HG03460 (cell line): ENCODE data around the gene PTBP3.
"Not testable (repeated sequence)": the region's sequence is repeated elsewhere in the genome, so short reads cannot be mapped to it uniquely, and the experiment has no call there.

Source experiments
- ATAC-seq: cut with Tn5 transposase; IDR thresholded peaks from one replicate; pipeline ENCODE4 v1.9.1; 2021; ENCODE audit not compliant: unreplicated experiment

PTBP3 gene

DNA sequence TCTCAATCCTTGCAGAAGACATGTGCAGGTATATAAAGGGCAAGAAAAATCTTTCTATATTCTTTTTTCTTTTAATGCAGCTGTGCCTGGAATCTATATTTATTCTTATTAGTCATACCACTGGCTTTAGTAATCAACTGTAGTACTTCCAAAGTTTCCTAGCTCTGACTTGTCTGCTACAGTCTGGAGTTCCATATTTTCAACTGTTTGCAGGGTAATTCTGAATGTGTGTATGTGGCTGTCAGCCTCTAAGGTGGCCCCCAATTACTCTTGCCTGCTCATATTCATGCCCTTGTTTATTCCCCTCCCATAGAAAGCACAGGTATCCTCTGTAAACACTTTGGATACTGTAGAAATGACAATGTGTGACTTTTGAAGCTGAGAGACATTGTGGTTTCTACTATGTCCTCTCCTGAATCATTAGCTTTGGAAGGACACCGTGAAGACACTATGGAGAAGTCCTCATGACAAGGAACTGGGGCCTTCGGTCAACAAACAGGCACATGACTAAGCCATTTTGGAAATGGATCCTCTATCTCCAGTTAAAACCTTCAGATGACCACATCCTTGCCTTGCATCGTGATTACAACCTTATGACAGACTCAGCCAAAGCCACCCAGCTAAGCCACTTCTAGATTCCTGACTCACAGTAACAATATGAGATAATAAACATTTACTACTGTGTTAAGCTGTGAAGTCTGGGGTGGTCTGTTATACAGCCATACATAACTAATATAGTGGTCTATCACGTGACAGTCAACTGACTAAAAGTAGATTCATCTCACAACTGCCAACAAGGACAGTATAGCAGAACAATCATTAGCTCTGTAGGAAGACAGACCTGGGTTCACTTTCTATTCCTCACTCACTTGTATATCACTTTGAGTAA lies 108.8 kb downstream of the PTBP3 start:
- ATAC-seq, result peak; percentile 87

DNA sequence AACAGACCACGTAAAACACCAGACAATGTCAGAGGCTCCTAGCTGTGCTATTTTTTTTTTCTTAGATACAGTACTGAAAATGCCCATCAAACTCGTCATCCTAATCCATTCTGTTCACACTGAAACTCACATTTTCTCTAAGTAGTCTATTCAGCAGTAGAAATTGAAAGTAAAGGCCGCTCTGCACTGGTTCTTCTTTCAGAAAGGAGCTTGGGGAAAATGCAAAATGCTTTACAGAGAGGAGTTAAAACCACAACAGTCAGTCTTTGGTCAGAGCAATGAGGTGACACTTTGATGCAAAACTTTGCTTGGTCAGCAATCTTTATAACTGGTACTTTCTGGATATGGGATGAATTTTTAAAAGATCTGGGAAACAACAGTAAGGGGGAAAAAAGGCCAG lies 114.5 kb downstream of the PTBP3 start:
- ATAC-seq, result peak; percentile 95

- no peak for ATAC-seq
These were observed 120.5 kb downstream of the PTBP3 start for GRCh38 chr9:112212926-112213325.

DNA sequence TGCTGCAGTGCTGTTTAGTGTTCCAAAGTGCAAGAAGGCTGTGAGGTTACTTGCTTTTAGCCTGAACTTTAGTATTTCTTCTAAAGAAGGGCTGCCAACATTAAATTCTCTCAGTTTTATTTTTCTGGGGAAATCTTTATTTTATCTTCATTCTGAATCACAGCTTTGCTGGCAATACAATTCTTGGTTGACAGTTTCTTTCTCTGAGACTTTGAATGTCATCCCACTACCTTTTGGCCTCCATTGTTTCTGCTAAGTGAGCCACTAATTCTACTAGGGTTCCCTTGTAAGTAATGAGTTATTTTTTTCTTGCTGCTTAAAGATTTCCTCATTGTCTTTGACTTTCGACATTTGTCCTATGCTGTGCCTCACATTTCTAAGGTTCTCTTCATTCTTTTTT lies 126.0 kb downstream of the PTBP3 start:
- no peak for ATAC-seq

GRCh38 chr9:112203536-112203935 lies 129.9 kb downstream of the PTBP3 start:
- ATAC-seq, result no peak

DNA sequence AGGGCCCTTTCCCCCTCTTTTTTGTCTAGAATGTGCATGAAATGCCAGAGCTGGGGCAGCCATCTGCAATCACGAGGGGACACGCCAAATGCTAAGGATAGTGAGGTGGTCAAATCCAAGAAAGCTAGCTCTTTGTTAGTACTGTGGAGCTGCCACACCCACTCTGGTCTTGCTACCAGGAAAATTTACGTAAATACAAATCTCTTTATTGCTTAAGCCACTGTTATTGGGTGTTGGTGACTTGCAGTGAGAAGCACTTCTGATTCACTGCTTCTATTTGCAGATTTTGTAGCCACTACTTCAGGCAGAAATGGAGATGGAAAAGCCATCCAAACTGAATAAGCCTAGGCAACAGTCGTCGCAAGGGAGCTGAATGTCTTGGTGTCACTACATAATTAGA lies 132.7 kb downstream of the PTBP3 start:
- no peak for ATAC-seq

GRCh38 chr9:112198646-112199045 lies 134.8 kb downstream of the PTBP3 start:
- no peak for ATAC-seq

GRCh38 chr9:112194969-112195431 lies 138.4 kb downstream of the PTBP3 start:
- no peak for ATAC-seq

GRCh38 chr9:112193572-112194288 lies 139.7 kb downstream of the PTBP3 start:
- no peak for ATAC-seq

- ATAC-seq, result not testable (repeated sequence)
These were observed 143.1 kb downstream of the PTBP3 start for GRCh38 chr9:112190320-112190719.

DNA sequence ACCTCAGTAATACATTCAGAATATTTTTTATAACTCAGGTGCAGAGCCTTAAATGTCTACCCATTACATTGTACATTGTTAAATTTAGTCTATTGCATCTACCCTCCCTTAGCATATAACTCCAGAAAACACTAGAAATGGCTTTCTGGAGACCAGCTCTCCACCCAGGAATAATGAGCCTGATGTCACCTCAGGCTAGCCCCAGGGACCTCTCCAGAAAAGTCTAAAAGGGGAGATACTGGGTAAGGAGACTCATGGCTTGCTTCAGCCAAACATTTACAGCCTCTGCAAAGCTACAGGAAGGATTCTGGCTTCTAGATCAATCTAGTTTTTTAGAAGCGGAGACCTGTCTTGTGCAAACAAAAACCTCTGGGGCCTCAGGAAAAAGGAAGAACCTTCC lies 144.5 kb downstream of the PTBP3 start:
- no peak for ATAC-seq

DNA sequence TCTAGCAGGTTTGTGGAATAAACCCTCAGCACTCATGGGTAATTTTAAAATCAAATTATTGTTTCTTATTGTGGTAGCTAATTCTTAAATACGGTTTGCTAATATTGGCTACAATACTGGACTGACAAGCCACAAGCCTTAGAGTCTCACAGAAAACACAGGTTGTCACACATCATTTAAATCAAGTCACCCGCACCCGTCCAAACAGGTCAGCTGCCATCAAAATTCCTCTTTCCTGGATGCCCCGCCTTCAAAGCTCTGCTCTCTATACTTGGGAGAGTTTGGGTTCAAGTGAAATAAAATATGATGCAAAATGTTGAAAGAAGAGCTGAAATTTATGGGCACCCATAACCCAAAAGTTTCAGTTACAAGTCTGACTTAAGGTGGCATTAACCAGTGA lies 146.0 kb downstream of the PTBP3 start:
- ATAC-seq, result no peak

DNA sequence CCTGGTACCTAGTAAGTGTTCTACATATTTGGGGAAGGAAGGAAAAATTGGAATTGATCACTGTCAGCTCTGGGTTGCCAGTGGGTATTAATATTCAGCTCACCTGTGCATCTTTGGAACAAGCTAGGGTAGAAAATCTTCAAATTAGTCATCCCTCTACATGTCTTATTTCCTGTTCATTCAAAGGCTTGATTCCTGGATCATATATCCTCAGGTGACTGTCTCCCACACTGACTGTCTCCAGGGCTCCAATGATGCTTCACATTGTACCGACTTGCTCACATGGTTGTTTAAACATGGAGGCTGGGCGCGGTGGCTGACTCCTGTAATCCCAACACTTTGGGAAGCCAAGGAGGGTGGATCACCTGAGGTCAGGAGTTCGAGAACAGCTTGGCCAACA lies 146.7 kb downstream of the PTBP3 start:
- no peak for ATAC-seq

DNA sequence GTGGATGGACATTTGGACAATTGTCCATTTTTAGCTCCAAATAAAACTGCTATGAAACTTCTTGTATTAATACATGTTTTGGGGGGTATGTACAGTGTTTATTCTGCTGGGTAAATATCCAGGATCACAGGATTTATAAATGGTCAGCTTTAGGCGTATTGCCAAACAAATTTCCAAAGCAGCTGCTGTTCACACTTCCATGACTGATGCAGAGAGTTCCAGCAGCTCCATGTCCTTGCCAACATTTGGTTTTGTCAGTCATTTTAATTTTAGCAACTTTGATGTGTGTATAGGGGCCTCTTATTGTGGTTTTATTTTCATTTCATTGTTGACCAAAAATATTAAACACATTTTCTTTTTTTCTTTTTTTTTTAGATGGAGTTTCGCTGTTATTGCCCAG lies 148.5 kb downstream of the PTBP3 start:
- ATAC-seq, result no peak

DNA sequence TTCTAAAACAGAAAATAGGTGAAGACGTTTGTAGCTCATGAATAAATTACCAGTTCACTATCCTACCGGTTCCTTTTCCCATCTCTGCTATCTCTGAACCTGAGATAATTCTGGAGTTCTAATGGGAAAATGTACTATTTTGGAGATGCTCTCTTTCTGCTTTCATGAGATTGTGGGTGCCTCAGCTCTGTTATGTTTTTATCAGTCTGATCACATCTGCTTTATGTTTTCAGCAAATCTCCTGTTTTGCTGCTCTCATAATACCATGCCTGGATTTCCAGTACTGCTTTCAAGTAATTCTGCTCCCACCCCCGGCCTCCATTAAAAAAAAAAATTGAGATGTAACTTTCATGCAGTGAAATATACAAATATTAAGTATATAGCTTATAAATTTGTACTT lies 149.2 kb downstream of the PTBP3 start:
- ATAC-seq, result no peak

GRCh38 chr9:112180387-112180881 lies 153.0 kb downstream of the PTBP3 start:
- no peak for ATAC-seq

DNA sequence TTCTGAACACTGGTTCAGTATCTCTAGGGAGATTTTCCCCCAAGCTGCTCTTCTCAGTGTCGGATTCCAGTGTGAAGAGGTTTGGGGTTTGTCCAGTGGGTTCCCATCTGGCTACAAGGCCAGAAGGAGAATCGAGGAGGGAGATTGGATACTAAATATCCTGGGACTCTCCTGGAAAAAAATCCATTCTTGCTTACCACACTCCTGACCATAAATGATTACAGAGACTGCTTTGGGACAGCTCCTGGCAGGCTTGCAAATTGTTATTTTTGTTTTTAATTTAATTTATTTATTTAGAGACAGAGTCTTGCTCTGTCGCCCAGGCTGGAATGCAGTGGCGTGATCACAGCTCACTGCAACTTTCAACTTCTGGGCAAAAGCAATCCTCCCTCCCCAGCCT lies 153.6 kb downstream of the PTBP3 start:
- ATAC-seq, result no peak

- no peak for ATAC-seq
These were observed 156.9 kb downstream of the PTBP3 start for GRCh38 chr9:112176524-112176923.

DNA sequence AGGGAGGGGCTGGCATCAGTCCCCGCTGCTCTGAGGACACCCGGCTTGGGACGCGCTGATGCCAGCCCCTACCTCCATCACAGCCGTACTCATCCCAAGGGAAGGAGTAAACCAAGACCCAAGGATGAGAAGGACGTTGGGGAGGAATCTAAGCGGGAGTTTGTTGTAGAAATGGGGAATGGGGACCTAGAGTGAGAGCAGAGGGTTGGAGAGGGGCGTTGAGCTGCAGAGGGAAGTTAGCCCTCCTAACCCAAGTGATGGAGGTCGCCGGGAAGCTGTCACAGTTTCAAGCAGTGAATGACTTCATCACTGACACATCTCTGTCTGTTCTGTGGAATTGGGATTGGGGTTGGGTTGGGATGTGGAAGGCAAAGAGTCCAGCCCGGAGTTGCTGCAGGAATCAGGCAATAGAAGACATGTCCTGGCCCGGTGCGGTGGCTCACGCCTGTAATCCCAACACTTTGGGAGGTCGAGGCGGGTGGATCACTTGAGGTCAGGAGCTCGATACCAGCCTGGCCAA lies 157.6 kb downstream of the PTBP3 start:
- ATAC-seq, result no peak

DNA sequence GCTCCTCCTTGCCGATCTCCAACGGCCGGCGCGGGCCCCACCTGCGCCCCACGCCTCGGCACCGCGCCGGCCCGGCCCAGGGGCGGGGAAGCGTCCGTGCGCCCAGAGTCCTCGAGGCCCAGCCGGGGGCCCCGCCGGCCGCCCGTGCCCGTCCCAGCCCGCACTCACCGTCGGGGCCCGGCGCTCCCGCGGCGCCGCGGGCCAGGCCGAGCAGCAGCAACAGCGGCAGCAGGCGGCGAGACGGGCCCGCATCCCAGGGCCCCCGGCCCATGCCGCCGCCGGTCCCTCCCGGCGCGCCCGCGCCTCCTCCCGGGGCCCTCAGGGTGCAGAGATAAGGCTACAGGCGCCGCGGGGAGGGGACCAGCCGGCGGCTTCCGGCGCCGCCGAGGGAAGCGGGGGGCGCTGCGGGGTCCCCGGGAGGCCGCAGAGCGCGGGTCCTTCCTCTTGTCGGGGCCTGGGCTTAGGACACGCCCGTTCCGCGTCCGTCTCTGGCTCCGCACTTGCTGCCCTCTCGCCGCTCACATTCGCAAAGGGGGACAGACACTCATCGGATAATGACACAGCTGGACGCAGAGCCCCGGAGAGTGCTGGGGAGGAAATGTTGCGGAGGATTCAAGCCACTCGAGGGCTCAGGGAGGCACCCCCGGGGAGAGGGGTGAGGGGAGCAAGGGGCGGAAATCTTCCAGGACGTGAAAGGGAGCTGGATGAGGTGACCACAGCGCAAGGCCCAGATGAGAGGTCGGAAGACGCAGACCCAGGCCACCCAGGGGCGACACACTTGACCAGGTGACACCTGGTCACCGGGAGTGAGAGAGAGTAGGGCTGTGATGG lies 158.2 kb downstream of the PTBP3 start, which contains the start of gene SUSD1:
Gene SUSD1 (minus strand): TSS at position 333 of the 831 bp plus-strand sequence. CDS start 62 bp downstream, at position 271.
- peak; percentile 35 for ATAC-seq
